CD4-positive, alpha-beta T cell (primary cell): ENCODE results near the gene TRERF1. TPM values are rescaled to one million over a fixed set of nuclear protein-coding genes. Genes with fewer than 3 reads are reported as not detected.

Source experiments
- ATAC-seq: fragments of 200-7000 bp; cut with Tn5 transposase; one replicate; pipeline ENCODE4 v1.10.0; 2022; ENCODE audit warnings: mild to moderate bottlenecking; ENCODE audit not compliant: poor library complexity
- CTCF ChIA-PET: fragments of 350-600 bp; sonication (Branson Sonifier 250); formaldehyde crosslinking; loops from one replicate; lab custom pipeline; 2021; ENCODE audit warnings: antibody characterized with exemption, inconsistent platforms; lab: Charles Lee
- POLR2A ChIA-PET: fragments of 350-600 bp; sonication (Branson Sonifier 250); formaldehyde crosslinking; loops from one replicate; lab custom pipeline; 2021; ENCODE audit warnings: antibody characterized with exemption, inconsistent platforms; lab: Charles Lee
- DNase-seq, 14 experiments: peaks; one replicate each; pipeline ENCODE4 v3.0.0-alpha.2; 2013 to 2020; ENCODE audit warnings: mixed read lengths in 2 of 14
- H3K27ac ChIP-seq, 2 donors: one replicate each; pipeline versions ENCODE4 v1.5.1 to v1.7.0; 2013; ENCODE audit warnings: low read length in 2 of 2, low read depth in 1 of 2, mild to moderate bottlenecking in 1 of 2
- H3K27me3 ChIP-seq, 2 experiments: 1 replicate in 1 of 2; 2 replicates in 1 of 2; pipeline versions ENCODE4 v1.6.1 to v1.7.0; 2013; ENCODE audit warnings: low read length in 2 of 2, control low read depth in 1 of 2, mild to moderate bottlenecking in 1 of 2, moderate library complexity in 1 of 2; ENCODE audit not compliant: insufficient read depth in 2 of 2, control insufficient read depth in 1 of 2
- H3K36me3 ChIP-seq: one replicate; pipeline ENCODE4 v1.6.1; 2013; ENCODE audit warnings: low read length, control low read depth; ENCODE audit not compliant: insufficient read depth
- H3K4me1 ChIP-seq: one replicate; pipeline ENCODE4 v1.6.1; 2013; ENCODE audit warnings: low read length, control low read depth; ENCODE audit not compliant: insufficient read depth
- H3K4me3 ChIP-seq: one replicate; pipeline ENCODE4 v1.5.1; 2013; ENCODE audit warnings: mild to moderate bottlenecking, low read length, moderate library complexity
- H3K9me3 ChIP-seq, 2 experiments: 1 replicate in 1 of 2; 2 replicates in 1 of 2; pipeline versions ENCODE4 v1.6.1 to v1.7.0; 2013; ENCODE audit warnings: low read length in 2 of 2, mild to moderate bottlenecking in 2 of 2, control low read depth in 1 of 2, moderate library complexity in 1 of 2; ENCODE audit not compliant: control insufficient read depth in 1 of 2, insufficient read depth in 1 of 2
- H3K27ac Mint-ChIP-seq: one replicate; pipeline ENCODE4 v1.8.0; 2020; ENCODE audit warnings: mixed read lengths
- H3K27me3 Mint-ChIP-seq: one replicate; pipeline ENCODE4 v1.8.0; 2021; ENCODE audit warnings: mixed read lengths
- H3K36me3 Mint-ChIP-seq: one replicate; pipeline ENCODE4 v1.8.0; 2021; ENCODE audit warnings: low read depth, mixed read lengths
- H3K4me1 Mint-ChIP-seq: one replicate; pipeline ENCODE4 v1.8.0; 2021; ENCODE audit warnings: low read depth, mixed read lengths
- H3K4me3 Mint-ChIP-seq: one replicate; pipeline ENCODE4 v1.8.0; 2020; ENCODE audit warnings: mild to moderate bottlenecking, mixed read lengths
- H3K9me3 Mint-ChIP-seq: one replicate; pipeline ENCODE4 v1.8.0; 2020; ENCODE audit warnings: mixed read lengths
- intact Hi-C, 2 experiments: fragments of 100-400 bp; cut with DNase I in 1 of 2; cut with micrococcal nuclease in 1 of 2; formaldehyde crosslinking; loops; one replicate each; pipeline versions ENCODE4 v1.15.1 to v1.9.0; 2023 to 2025; cut with DNase I, micrococcal nuclease
- total RNA-seq, 174 experiments: library from RNA in 2 of 174; stranded (reverse) in 2 of 174; gene quantifications; one replicate each; pipeline ENCODE4 v1.2.3 and lab custom pipeline; 2021 to 2026
- TF ChIP-seq, protein P1 (sequence below): fragments of 200-600 bp; IDR thresholded peaks from one replicate; pipeline ENCODE4 v1.8.0; 2022; ENCODE audit warnings: antibody characterized with exemption, mild to moderate bottlenecking

The TRERF1 gene
- total RNA-seq, 2 experiments from 2014 or later, result 31.0 to 31.7 TPM

DNA sequence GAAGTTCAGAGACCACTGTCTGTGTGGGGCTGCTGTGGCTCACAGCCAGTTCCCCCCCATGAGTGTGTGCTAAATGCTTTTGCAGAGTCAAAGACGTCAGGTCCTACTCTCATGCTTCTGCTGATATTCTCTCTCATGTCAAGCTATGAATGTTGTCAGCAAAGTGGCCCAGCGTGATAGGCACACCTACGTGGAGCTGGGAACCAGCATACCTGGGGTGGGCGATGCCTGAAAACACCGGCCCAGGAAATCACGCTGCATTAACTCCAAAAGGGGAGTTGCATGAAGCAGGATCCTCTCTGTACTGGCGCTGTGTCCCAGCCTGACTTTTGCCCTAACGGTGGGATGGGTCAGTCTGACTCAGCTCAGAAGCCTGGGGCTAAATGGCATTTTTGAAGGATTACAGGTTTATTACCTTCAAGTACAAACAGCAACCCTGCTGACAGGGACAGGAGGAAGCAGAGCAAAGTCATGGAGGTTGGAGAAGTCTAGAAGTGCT lies 225.0 kb downstream of the TRERF1 start:
- Histone ChIP-seq H3K36me3 (peaks cover 43% of the 10 kb centered on the region), H3K27ac (no peak overlapping the region), H3K4me3 (no peak overlapping the region), H3K9me3 (no peaks in the 10 kb centered on the region), H3K27me3 (no peaks in the 10 kb centered on the region), H3K4me1 (no peaks in the 10 kb centered on the region)
- Mint-ChIP-seq H3K36me3 (peaks cover 41% of the 10 kb centered on the region), H3K4me3 (no peak overlapping the region), H3K27me3 (no peaks in the 10 kb centered on the region), H3K4me1 (no peaks in the 10 kb centered on the region), H3K9me3 (no peaks in the 10 kb centered on the region), H3K27ac (no peak overlapping the region)
- ATAC-seq, result no peak
- ChIA-PET POLR2A (interaction anchor here (1.5 kb wide), 1 partner anchor 10 kb away, joined by 4 read pairs; the partner anchor contains the start of gene MRPS10), CTCF (no interaction called here)
- intact Hi-C loops, result no loop called here
- TF ChIP-seq, protein P1, sequence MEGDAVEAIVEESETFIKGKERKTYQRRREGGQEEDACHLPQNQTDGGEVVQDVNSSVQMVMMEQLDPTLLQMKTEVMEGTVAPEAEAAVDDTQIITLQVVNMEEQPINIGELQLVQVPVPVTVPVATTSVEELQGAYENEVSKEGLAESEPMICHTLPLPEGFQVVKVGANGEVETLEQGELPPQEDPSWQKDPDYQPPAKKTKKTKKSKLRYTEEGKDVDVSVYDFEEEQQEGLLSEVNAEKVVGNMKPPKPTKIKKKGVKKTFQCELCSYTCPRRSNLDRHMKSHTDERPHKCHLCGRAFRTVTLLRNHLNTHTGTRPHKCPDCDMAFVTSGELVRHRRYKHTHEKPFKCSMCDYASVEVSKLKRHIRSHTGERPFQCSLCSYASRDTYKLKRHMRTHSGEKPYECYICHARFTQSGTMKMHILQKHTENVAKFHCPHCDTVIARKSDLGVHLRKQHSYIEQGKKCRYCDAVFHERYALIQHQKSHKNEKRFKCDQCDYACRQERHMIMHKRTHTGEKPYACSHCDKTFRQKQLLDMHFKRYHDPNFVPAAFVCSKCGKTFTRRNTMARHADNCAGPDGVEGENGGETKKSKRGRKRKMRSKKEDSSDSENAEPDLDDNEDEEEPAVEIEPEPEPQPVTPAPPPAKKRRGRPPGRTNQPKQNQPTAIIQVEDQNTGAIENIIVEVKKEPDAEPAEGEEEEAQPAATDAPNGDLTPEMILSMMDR, result no peak
- no peak for DNase-seq

DNA sequence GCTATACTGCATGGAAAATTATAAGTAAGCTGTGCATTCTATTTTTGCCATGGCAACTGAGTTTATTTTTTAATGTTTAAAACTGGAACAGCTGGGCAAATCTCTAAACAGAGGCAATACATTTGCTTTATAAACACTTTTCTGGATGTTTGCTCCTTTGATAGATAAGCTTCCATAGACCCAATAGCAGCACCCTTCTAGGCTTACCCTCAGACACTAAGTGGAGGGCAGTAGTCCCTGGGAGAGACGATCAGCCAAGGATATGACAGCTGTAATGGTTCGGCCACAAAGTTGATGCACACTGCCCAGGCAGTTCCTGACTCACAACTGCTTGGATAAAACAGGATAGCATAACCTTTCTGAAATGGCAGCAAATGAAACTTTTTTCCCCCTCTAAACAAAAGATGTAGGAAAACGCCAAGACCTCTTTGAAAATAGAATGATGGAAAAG lies 225.5 kb downstream of the TRERF1 start:
- Mint-ChIP-seq H3K4me3 (no peak overlapping the region), H3K9me3 (no peaks in the 10 kb centered on the region), H3K27me3 (no peaks in the 10 kb centered on the region), H3K27ac (no peak overlapping the region), H3K36me3 (peaks cover 37% of the 10 kb centered on the region), H3K4me1 (no peaks in the 10 kb centered on the region)
- CTCF ChIA-PET, result interaction anchor here (1.2 to 1.5 kb wide), 2 partner anchors 12 to 321 kb away, joined by 3 to 6 read pairs; no protein-coding TSS in a partner anchor
- TF ChIP-seq, protein P1, result no peak
- Histone ChIP-seq H3K27ac (no peak overlapping the region), H3K27me3 (no peaks in the 10 kb centered on the region), H3K9me3 (no peaks in the 10 kb centered on the region), H3K4me3 (no peak overlapping the region), H3K4me1 (no peaks in the 10 kb centered on the region), H3K36me3 (peaks cover 38% of the 10 kb centered on the region)
- intact Hi-C loops, result no loop called here
- DNase-seq (no peak), ATAC-seq (no peak)
- POLR2A ChIA-PET, result interaction anchor here (1.5 kb wide), 1 partner anchor 9 kb away, joined by 4 read pairs; the partner anchor contains the start of gene MRPS10

DNA sequence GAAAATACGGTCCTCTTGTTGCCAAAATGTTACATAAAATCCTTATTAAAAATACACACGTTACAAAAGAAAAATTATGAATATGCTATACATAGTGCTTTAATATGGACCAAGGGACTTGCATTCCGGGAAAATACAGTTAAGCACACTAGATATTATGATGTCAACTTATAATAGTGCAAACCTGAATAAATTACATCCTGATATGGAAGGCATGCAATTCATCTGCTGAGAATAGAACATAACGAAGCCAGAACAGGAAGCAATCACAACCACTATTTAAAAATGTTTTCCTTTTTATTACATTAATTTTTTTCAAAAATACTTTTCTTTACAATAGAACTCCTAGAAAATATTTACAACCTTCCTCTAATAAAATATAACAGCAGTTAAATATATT lies 226.3 kb downstream of the TRERF1 start:
- DNase-seq, result no peak
- Mint-ChIP-seq H3K4me3 (no peak overlapping the region), H3K27me3 (no peaks in the 10 kb centered on the region), H3K27ac (no peak overlapping the region), H3K4me1 (no peaks in the 10 kb centered on the region), H3K36me3 (peaks cover 36% of the 10 kb centered on the region), H3K9me3 (no peaks in the 10 kb centered on the region)
- H3K27me3 ChIP-seq, result no peaks in the 10 kb centered on the region
- H3K9me3 ChIP-seq, result no peaks in the 10 kb centered on the region
- intact Hi-C loops, result no loop called here
- no peaks in the 10 kb centered on the region for H3K4me1 ChIP-seq
- ATAC-seq, result no peak
- TF ChIP-seq, protein P1, result no peak
- POLR2A ChIA-PET, result interaction anchor here (1.5 kb wide), 1 partner anchor 8 kb away, joined by 4 read pairs; the partner anchor contains the start of gene MRPS10
- H3K4me3 ChIP-seq, result no peak overlapping the region
- H3K36me3 ChIP-seq, result peaks cover 31% of the 10 kb centered on the region
- CTCF ChIA-PET, result interaction anchor here (1.2 to 1.5 kb wide), 2 partner anchors 11 to 322 kb away, joined by 3 to 6 read pairs; no protein-coding TSS in a partner anchor
- H3K27ac ChIP-seq, result no peak overlapping the region
